Measurements from ENCODE around the gene MRRF. TPM values are rescaled to one million over a fixed set of nuclear protein-coding genes. Genes with fewer than 3 reads are reported as not detected.

MRRF gene
- total and polyA plus RNA-seq, 2 donors (not counting 3 experiments of a cell fraction or from before 2014, with no cell fraction given), result 27.2 to 36.4 TPM

DNA sequence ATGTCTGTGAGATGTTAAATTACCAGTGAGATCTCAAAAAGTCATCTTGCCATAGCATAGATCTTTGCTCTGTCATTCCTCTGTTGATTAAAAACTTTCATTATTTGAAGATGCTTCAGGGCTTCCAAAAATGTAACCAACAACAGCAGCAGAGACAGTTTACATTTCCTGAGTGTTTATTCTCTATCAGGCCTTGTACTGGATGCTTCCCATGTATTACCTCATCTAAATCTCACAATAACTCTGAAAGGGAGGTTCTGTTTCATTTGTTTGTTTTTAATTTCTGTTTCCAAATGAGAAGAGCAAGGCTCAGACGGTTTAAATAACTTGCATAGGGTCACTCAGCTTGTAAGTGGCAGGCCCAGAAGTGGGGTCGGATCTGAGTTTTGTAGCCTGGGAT lies 45.2 kb downstream of the MRRF start:
- BruUV-seq (replicated peaks), result no TSS peak
- no peaks in the 10 kb centered on the region for H3K9me3 ChIP-seq (replicated peaks; ENCODE audit: control insufficient read depth, insufficient read depth, low read length)
- H4K20me1 ChIP-seq (replicated peaks; ENCODE audit: control insufficient read depth, extremely low read depth, insufficient read depth, low read length), result no peaks in the 10 kb centered on the region
- POLR2A ChIA-PET, result no interaction called here
- H3K9ac ChIP-seq (replicated peaks; ENCODE audit: extremely low read depth, insufficient read depth, low read length), result no peak overlapping the region
- H3K4me3 ChIP-seq (replicated peaks in 1 of 3; ENCODE audit: insufficient read depth in 1 of 3, low read depth in 1 of 3, low read length in 3 of 3), result no peak overlapping the region
- FAIRE-seq (no peak), DNase-seq (ENCODE audit: low read depth, low spot score) (no peak)
- TF ChIP-seq POLR2A (IDR thresholded peaks at IDR 0.05; ENCODE audit: low read depth, low read length), result no peak
- TF ChIP-seq FOS (IDR thresholded peaks at IDR 0.05; ENCODE audit: borderline replicate concordance, insufficient read depth, low read length), result no peak
- no peak for TF ChIP-seq JUN (IDR thresholded peaks at IDR 0.05; ENCODE audit: borderline replicate concordance, insufficient read depth, insufficient read length, low read depth)
- TF ChIP-seq POLR2AphosphoS5 (IDR thresholded peaks at IDR 0.05; ENCODE audit: insufficient read depth, low read depth, low read length), result no peak
- TF ChIP-seq, protein P1, sequence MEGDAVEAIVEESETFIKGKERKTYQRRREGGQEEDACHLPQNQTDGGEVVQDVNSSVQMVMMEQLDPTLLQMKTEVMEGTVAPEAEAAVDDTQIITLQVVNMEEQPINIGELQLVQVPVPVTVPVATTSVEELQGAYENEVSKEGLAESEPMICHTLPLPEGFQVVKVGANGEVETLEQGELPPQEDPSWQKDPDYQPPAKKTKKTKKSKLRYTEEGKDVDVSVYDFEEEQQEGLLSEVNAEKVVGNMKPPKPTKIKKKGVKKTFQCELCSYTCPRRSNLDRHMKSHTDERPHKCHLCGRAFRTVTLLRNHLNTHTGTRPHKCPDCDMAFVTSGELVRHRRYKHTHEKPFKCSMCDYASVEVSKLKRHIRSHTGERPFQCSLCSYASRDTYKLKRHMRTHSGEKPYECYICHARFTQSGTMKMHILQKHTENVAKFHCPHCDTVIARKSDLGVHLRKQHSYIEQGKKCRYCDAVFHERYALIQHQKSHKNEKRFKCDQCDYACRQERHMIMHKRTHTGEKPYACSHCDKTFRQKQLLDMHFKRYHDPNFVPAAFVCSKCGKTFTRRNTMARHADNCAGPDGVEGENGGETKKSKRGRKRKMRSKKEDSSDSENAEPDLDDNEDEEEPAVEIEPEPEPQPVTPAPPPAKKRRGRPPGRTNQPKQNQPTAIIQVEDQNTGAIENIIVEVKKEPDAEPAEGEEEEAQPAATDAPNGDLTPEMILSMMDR (IDR thresholded peaks at IDR 0.05; ENCODE audit: extremely low read depth in 1 of 2, insufficient read depth in 1 of 2, low read depth in 1 of 2, low read length in 2 of 2), result no peak
- TF ChIP-seq MAX (IDR thresholded peaks at IDR 0.05; ENCODE audit: insufficient read depth, insufficient read length), result no peak
- no peak for TF ChIP-seq EZH2 (IDR thresholded peaks at IDR 0.05; ENCODE audit: borderline replicate concordance, low read depth, low read length, severe bottlenecking)
- no peak for TF ChIP-seq GATA2 (IDR thresholded peaks at IDR 0.05; ENCODE audit: insufficient read depth, insufficient read length, low read depth, low read length)
- no peak for TF ChIP-seq MYC (IDR thresholded peaks at IDR 0.05; ENCODE audit: low read depth, low read length)
- dilution Hi-C loops (cut with MboI; ENCODE audit: extremely low pct_ligation_motif_present, low sequenced_read_pairs), result no loop called here
- peaks cover 38% of the 10 kb centered on the region for H3K4me1 ChIP-seq (ENCODE audit: control insufficient read depth, extremely low read depth, insufficient read depth, low read length)
- no peak overlapping the region for H3K4me2 ChIP-seq (ENCODE audit: insufficient read depth, low read length)
- no peaks in the 10 kb centered on the region for H3K79me2 ChIP-seq (ENCODE audit: control insufficient read depth, insufficient read depth, low read length)
- H3K9me1 ChIP-seq (replicated peaks; ENCODE audit: control insufficient read depth, extremely low read depth, insufficient read depth, low read length), result no peaks in the 10 kb centered on the region
- intact Hi-C loops (cut with micrococcal nuclease), result no loop called here
- H3K27me3 ChIP-seq (ENCODE audit: control insufficient read depth in 2 of 2, insufficient read depth in 2 of 2, low read length in 2 of 2), result no peaks in the 10 kb centered on the region
- peaks cover 0 to 8% of the 10 kb centered on the region in 2 experiments for H3K36me3 ChIP-seq (ENCODE audit: control insufficient read depth in 2 of 2, extremely low read depth in 1 of 2, insufficient read depth in 2 of 2, low read length in 2 of 2)
- H3K27ac ChIP-seq (ENCODE audit: insufficient read depth, low read depth, low read length), result no peak overlapping the region
- CTCF ChIA-PET, result interaction anchor here (2.0 to 2.1 kb wide), 2 partner anchors 40 to 185 kb away, joined by 5 read pairs; no protein-coding TSS in a partner anchor
- H2AFZ ChIP-seq (ENCODE audit: low read depth, low read length), result no peak overlapping the region

All from endothelial cell of umbilical vein (primary cell).